Adipocyte (in vitro differentiated cells): ENCODE results near the gene YTHDC2.

ENCODE experiments used
- DNase-seq: peaks from one replicate; pipeline ENCODE4 v3.0.0-alpha.2; 2015; ENCODE audit warnings: low read depth
- H3K27me3 ChIP-seq: replicated peaks from 2 replicates; pipeline ENCODE4 v1.7.0; 2013; ENCODE audit warnings: mild to moderate bottlenecking, low read length, moderate library complexity; ENCODE audit not compliant: control insufficient read depth, insufficient read depth
- H3K36me3 ChIP-seq: 2 replicates; pipeline ENCODE4 v1.7.0; 2013; ENCODE audit warnings: low read length, mild to moderate bottlenecking, moderate library complexity; ENCODE audit not compliant: control insufficient read depth, insufficient read depth, severe bottlenecking
- H3K4me1 ChIP-seq: 2 replicates; pipeline ENCODE4 v1.7.0; 2013; ENCODE audit warnings: mild to moderate bottlenecking, low read length, moderate library complexity; ENCODE audit not compliant: control insufficient read depth, insufficient read depth
- H3K4me3 ChIP-seq: 2 replicates; pipeline ENCODE4 v1.7.0; 2013; ENCODE audit warnings: mild to moderate bottlenecking, low read length, moderate library complexity
- H3K9ac ChIP-seq: 2 replicates; pipeline ENCODE4 v1.7.0; 2013; ENCODE audit warnings: mild to moderate bottlenecking, low read length, moderate library complexity
- H3K9me3 ChIP-seq: 2 replicates; pipeline ENCODE4 v1.7.0; 2013; ENCODE audit warnings: mild to moderate bottlenecking, low read length, moderate library complexity; ENCODE audit not compliant: control insufficient read depth

YTHDC2 gene

GRCh38 chr5:113493446-113493845, 20.0 kb upstream of the YTHDC2 start:
- Histone ChIP-seq H3K27me3 (no peaks in the 10 kb centered on the region), H3K9me3 (peaks cover 14% of the 10 kb centered on the region), H3K36me3 (no peaks in the 10 kb centered on the region), H3K9ac (no peak overlapping the region), H3K4me3 (no peak overlapping the region), H3K4me1 (peaks cover 16% of the 10 kb centered on the region)
- no peak for DNase-seq

- H3K4me3 ChIP-seq = no peak overlapping the region
- peak; percentile 24 for DNase-seq
- no peak overlapping the region for H3K9ac ChIP-seq
- no peaks in the 10 kb centered on the region for H3K4me1 ChIP-seq
- no peaks in the 10 kb centered on the region for H3K27me3 ChIP-seq
- H3K36me3 ChIP-seq = no peaks in the 10 kb centered on the region
- peaks cover 12% of the 10 kb centered on the region for H3K9me3 ChIP-seq
Measured at GRCh38 chr5:113495422-113495841, 18.1 kb upstream of the YTHDC2 start.

DNA sequence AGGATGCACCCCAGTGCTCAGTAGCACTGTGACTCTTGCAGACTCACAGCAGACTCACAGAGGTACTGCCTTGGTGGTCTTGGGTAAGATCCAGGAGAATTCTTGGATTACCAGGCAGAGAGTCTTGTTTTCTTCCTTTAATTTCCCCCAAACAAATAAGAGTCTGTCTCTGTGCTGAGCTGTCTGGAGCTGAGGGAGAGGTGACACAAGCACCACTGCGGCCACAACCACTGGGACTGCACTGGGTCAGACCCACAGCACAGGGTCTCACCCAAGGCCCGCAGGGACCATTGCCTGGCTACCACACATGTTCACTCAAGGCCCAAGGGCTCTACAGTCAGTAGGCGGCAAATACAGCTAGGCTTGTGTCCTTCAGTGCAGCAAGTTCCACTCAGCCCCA, 11.4 kb upstream of the YTHDC2 start:
- no peak overlapping the region for H3K4me3 ChIP-seq
- no peaks in the 10 kb centered on the region for H3K36me3 ChIP-seq
- H3K9me3 ChIP-seq = peaks cover 2% of the 10 kb centered on the region
- H3K4me1 ChIP-seq = no peaks in the 10 kb centered on the region
- H3K9ac ChIP-seq = no peak overlapping the region
- no peaks in the 10 kb centered on the region for H3K27me3 ChIP-seq
- no peak for DNase-seq

GRCh38 chr5:113503146-113503545, 10.3 kb upstream of the YTHDC2 start:
- Histone ChIP-seq H3K4me3 (no peak overlapping the region), H3K4me1 (no peaks in the 10 kb centered on the region), H3K9ac (no peak overlapping the region), H3K27me3 (no peaks in the 10 kb centered on the region), H3K36me3 (no peaks in the 10 kb centered on the region), H3K9me3 (peaks cover 2% of the 10 kb centered on the region)
- no peak for DNase-seq

DNA sequence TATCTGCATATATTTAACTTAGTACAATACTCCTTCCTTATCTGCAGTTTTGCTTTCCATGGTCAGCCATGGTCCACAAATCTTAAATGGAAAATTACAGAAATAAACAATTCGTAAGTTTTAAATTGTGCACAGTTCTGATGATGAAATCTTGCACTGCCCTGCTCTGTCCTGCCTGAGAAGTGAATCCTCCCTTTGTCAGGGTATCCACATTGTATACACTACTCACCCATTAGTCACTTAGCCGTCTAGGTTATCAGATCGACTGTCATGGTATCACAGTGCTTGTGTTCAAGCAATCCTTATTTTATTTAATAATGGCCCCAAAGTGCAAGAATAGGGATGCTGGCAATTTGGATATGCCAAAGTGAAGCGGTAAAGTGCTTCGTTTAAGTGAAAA, 8.3 kb upstream of the YTHDC2 start:
- DNase-seq = peak; percentile 42
- H3K27me3 ChIP-seq = no peaks in the 10 kb centered on the region
- H3K36me3 ChIP-seq = no peaks in the 10 kb centered on the region
- no peak overlapping the region for H3K9ac ChIP-seq
- no peaks in the 10 kb centered on the region for H3K9me3 ChIP-seq
- H3K4me1 ChIP-seq = peaks cover 10% of the 10 kb centered on the region
- no peak overlapping the region for H3K4me3 ChIP-seq

- Histone ChIP-seq H3K4me1 (peaks cover 10% of the 10 kb centered on the region), H3K36me3 (no peaks in the 10 kb centered on the region), H3K9me3 (no peaks in the 10 kb centered on the region), H3K9ac (no peak overlapping the region), H3K4me3 (no peak overlapping the region), H3K27me3 (no peaks in the 10 kb centered on the region)
- DNase-seq = no peak
Measured at GRCh38 chr5:113507601-113508000, 5.9 kb upstream of the YTHDC2 start.

DNA sequence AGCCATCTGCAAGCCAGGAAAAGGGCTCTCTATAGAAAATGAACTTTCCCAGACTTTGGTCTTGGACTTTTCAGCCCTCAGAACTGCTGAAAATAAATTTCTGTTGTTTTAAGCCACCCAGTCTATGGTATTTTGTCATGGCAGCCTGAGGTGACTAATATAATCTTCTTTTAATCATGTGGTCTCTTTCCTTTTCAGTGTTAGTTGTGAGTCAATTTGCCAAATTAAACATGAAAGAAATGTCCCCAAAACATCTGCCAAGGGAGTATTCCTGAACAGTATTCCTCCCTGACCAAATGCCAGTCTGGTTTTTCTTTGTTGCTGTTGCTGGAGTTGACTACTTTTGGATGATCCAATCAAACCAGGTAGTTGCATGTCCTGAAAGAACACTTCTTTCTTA, 4.7 kb upstream of the YTHDC2 start:
- Histone ChIP-seq H3K9ac (no peak overlapping the region), H3K27me3 (no peaks in the 10 kb centered on the region), H3K9me3 (no peaks in the 10 kb centered on the region)

GRCh38 chr5:113510836-113511451, 2.5 kb upstream of the YTHDC2 start:
- Histone ChIP-seq H3K4me1 (peaks cover 25% of the 10 kb centered on the region), H3K4me3 (no peak overlapping the region), H3K27me3 (no peaks in the 10 kb centered on the region), H3K9ac (no peak overlapping the region), H3K36me3 (no peaks in the 10 kb centered on the region), H3K9me3 (no peaks in the 10 kb centered on the region)
- peak; percentile 74 for DNase-seq

More for the DNA sequence above, 4.7 kb upstream of the YTHDC2 start:
- Histone ChIP-seq H3K4me1 (peaks cover 10% of the 10 kb centered on the region), H3K4me3 (no peak overlapping the region), H3K36me3 (no peaks in the 10 kb centered on the region)
- DNase-seq = peak; percentile 15

DNA sequence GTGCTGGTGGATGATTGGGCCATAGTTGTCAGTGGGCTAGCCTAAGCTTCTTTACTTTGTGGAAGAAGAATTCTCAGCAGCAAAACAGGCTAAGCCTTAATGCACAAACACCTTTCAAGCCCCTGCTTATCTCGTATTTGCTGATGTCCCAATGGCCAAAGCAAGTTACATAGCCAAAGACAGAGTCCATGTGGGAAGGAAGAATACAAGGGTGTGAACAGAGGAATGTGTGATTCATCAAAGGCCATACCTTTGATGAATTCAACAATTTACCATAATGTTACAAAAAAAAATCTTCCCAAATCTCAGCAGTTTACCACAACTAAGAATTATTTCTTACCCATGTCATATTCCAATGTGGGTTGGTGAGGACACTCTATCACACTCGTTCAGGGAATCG, 1.2 kb upstream of the YTHDC2 start:
- DNase-seq = no peak
- no peak overlapping the region for H3K9ac ChIP-seq
- no peak overlapping the region for H3K4me3 ChIP-seq
- no peaks in the 10 kb centered on the region for H3K9me3 ChIP-seq
- no peaks in the 10 kb centered on the region for H3K27me3 ChIP-seq
- no peaks in the 10 kb centered on the region for H3K36me3 ChIP-seq
- H3K4me1 ChIP-seq = peaks cover 26% of the 10 kb centered on the region

- H3K9me3 ChIP-seq = no peaks in the 10 kb centered on the region
- H3K4me3 ChIP-seq = peak overlapping the region; percentile 91
- H3K27me3 ChIP-seq = no peaks in the 10 kb centered on the region
- H3K9ac ChIP-seq = peak overlapping the region; percentile 96
- no peak for DNase-seq
- peaks cover 9% of the 10 kb centered on the region for H3K36me3 ChIP-seq
- H3K4me1 ChIP-seq = peaks cover 17% of the 10 kb centered on the region
Measured at GRCh38 chr5:113514289-113514635, 768 bp downstream of the YTHDC2 start.

GRCh38 chr5:113518884-113519283, 5.4 kb downstream of the YTHDC2 start:
- Histone ChIP-seq H3K9ac (no peak overlapping the region), H3K4me3 (no peak overlapping the region), H3K27me3 (no peaks in the 10 kb centered on the region), H3K36me3 (peaks cover 9% of the 10 kb centered on the region), H3K9me3 (no peaks in the 10 kb centered on the region), H3K4me1 (peaks cover 24% of the 10 kb centered on the region)
- no peak for DNase-seq

DNA sequence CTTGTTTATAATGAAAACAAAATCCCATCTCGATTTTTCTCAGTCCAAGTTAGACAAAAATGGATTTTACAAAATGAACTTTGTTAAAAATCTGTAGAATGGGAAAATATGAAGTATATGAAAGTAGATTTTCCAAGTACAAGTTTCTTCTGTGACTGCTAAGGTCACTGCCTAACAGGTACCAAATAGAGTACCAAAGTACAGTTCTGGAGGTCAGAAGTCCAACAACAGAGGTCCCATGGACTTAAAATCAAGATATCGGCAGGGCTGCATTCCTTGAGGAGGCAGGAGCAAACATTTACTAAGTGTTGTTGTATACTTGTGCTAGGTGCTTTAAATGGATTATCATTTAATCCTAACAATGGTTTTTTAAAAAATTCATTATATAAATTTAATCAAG, 5.9 kb downstream of the YTHDC2 start:
- DNase-seq = no peak
- Histone ChIP-seq H3K4me1 (peaks cover 22% of the 10 kb centered on the region), H3K9me3 (no peaks in the 10 kb centered on the region), H3K4me3 (no peak overlapping the region), H3K27me3 (no peaks in the 10 kb centered on the region), H3K9ac (no peak overlapping the region), H3K36me3 (peaks cover 9% of the 10 kb centered on the region)
